ENCODE results near the gene EHMT2. TPM values are rescaled to one million over a fixed set of nuclear protein-coding genes. Genes with fewer than 3 reads are reported as not detected.
"Not testable (repeated sequence)": the region's sequence is repeated elsewhere in the genome, so short reads cannot be mapped to it uniquely, and the experiment has no call there.

EHMT2 gene
- total RNA-seq, 1 donor from 2014 or later: 73.5 TPM

DNA sequence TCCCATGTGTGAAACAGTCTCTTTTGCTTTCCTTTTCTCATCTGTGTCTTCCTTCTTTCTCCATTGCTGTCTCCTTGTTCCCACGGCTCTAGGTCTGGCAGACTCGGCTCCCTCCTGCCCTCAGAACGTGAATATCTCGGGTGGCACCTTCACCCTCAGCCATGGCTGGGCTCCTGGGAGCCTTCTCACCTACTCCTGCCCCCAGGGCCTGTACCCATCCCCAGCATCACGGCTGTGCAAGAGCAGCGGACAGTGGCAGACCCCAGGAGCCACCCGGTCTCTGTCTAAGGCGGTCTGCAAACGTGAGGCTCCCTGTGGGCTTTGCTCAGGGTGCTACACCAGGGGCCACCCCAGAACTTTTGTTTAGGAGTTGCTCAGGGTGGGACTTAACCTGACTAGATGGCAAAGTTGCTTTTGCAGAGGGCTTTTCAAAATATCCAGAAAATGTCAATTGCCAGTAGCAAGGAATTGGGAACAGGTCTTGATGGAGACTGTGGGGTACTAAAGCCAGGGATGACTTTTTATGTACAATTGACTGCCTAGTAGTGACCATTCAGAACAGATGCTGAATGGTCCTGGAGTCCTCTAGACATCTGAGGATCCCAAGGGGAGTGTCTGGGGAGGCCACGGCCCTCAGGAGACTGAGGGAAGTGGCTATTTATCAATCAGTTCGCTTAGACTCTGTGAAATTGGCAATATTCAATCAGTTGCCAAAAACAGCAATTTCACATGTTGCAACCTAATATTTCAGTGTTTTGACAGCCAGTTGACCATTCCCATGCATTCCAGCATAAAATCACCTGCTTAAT, 30.6 kb upstream of the EHMT2 start:
- DNase-seq: no peak
- no peaks in the 10 kb centered on the region for H3K9me3 Mint-ChIP-seq
- H3K27ac Mint-ChIP-seq: no peak overlapping the region

GRCh38 chr6:31927242-31927862, 29.9 kb upstream of the EHMT2 start, which contains the start of gene C2:
TSS of gene C2 (plus strand) at chr6:31927717. CDS start at chr6:31927753, 36 bp downstream.
- H3K4me1 Mint-ChIP-seq: peaks cover 1% of the 10 kb centered on the region
- peaks cover 3% of the 10 kb centered on the region for H3K27me3 Mint-ChIP-seq
- H3K27ac Mint-ChIP-seq: no peak within 1 kb of the TSS
- intact Hi-C loops (cut with micrococcal nuclease): no loop called here
- no peaks in the 10 kb centered on the region for H3K9me3 Mint-ChIP-seq
- no peak for DNase-seq
- no peaks in the 10 kb centered on the region for H3K36me3 Mint-ChIP-seq (ENCODE audit: low read depth)
- no peak within 1 kb of the TSS for H3K4me3 Mint-ChIP-seq

More for the DNA sequence above, 30.6 kb upstream of the EHMT2 start:
- Mint-ChIP-seq H3K36me3 (ENCODE audit: low read depth) (no peaks in the 10 kb centered on the region), H3K4me3 (no peak overlapping the region), H3K4me1 (peaks cover 1% of the 10 kb centered on the region), H3K27me3 (peaks cover 3% of the 10 kb centered on the region)
- intact Hi-C loops (cut with micrococcal nuclease): no loop called here

GRCh38 chr6:31922942-31923341, 25.4 kb upstream of the EHMT2 start:
- no peaks in the 10 kb centered on the region for H3K36me3 Mint-ChIP-seq (ENCODE audit: low read depth)
- H3K27ac Mint-ChIP-seq: no peak overlapping the region
- intact Hi-C loops (cut with micrococcal nuclease): no loop called here
- H3K4me1 Mint-ChIP-seq: peaks cover 1% of the 10 kb centered on the region
- peak; percentile 65 for DNase-seq
- no peaks in the 10 kb centered on the region for H3K9me3 Mint-ChIP-seq
- no peak overlapping the region for H3K4me3 Mint-ChIP-seq
- H3K27me3 Mint-ChIP-seq: peaks cover 2% of the 10 kb centered on the region

GRCh38 chr6:31920811-31921210, 23.3 kb upstream of the EHMT2 start:
- peaks cover 2% of the 10 kb centered on the region for H3K27me3 Mint-ChIP-seq
- H3K36me3 Mint-ChIP-seq (ENCODE audit: low read depth): no peaks in the 10 kb centered on the region
- H3K4me3 Mint-ChIP-seq: no peak overlapping the region
- peaks cover 1% of the 10 kb centered on the region for H3K4me1 Mint-ChIP-seq
- H3K9me3 Mint-ChIP-seq: no peaks in the 10 kb centered on the region
- intact Hi-C loops (cut with micrococcal nuclease): no loop called here
- DNase-seq: no peak
- H3K27ac Mint-ChIP-seq: no peak overlapping the region

DNA sequence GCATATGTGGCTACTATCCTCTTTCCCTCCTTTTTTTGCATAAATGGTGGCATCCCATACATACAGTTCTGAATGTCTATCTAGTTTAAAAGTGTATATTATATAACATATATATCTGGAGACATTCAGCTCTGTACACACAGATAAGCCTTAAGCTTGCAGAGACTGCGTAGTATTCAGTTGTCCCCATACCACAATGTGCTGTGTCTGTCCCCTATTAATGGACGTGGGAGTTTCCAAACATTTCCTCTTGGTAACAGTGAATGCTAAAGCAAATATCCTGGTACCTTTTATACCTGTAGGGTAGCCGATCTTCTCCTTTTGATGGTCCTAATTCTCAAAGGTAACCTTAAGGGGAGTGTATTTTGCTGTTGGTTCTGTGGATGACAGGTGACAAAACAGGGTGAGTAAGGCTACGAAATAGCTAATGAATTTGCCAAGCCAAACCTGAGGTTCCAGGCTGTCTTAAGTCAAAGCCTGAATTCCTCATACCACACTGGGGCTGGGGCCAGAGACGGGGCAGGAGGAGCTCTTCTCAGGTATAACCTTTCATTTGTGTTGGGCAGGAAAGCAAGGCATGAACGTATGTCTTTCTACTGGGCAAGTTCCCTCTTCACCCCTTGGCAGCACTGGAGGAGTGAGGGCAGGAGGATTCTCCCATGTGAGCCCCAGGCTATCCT, 22.3 kb upstream of the EHMT2 start:
- no peak for DNase-seq
- no peak overlapping the region for H3K27ac Mint-ChIP-seq
- no peak overlapping the region for H3K4me3 Mint-ChIP-seq
- H3K4me1 Mint-ChIP-seq: no peaks in the 10 kb centered on the region
- intact Hi-C loops (cut with micrococcal nuclease): no loop called here
- H3K36me3 Mint-ChIP-seq (ENCODE audit: low read depth): no peaks in the 10 kb centered on the region
- peaks cover 3% of the 10 kb centered on the region for H3K27me3 Mint-ChIP-seq
- H3K9me3 Mint-ChIP-seq: no peaks in the 10 kb centered on the region

- no peaks in the 10 kb centered on the region for H3K4me1 Mint-ChIP-seq
- no peaks in the 10 kb centered on the region for H3K36me3 Mint-ChIP-seq (ENCODE audit: low read depth)
- no peak overlapping the region for H3K27ac Mint-ChIP-seq
- H3K9me3 Mint-ChIP-seq: no peaks in the 10 kb centered on the region
- H3K27me3 Mint-ChIP-seq: peaks cover 3% of the 10 kb centered on the region
- no peak for DNase-seq
- no peak overlapping the region for H3K4me3 Mint-ChIP-seq
- intact Hi-C loops (cut with micrococcal nuclease): no loop called here
These were observed 20.7 kb upstream of the EHMT2 start for GRCh38 chr6:31918069-31918720.

DNA sequence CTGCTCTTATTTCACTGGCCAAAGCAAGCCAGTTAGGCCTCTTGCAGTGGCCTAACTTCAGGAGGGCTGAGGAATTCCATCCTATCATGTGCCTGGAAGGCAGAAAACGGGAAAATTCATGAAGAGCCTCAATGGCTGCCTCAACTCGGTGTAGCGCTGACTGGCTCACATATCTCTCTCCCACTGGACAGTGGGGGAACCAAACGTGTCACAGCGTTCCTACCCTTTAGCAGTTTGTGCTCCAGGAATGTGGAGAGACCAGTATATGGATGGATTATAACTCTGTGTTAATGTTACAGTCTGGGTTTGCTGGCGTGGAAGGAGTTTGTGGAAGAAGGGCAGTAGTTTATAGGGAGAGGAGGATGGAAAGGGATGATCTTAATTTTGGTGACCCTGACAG, 18.3 kb upstream of the EHMT2 start:
- H3K27me3 Mint-ChIP-seq: peaks cover 3% of the 10 kb centered on the region
- intact Hi-C loops (cut with micrococcal nuclease): no loop called here
- no peak overlapping the region for H3K27ac Mint-ChIP-seq
- H3K4me1 Mint-ChIP-seq: no peaks in the 10 kb centered on the region
- no peaks in the 10 kb centered on the region for H3K36me3 Mint-ChIP-seq (ENCODE audit: low read depth)
- H3K9me3 Mint-ChIP-seq: no peaks in the 10 kb centered on the region
- no peak for DNase-seq
- no peak overlapping the region for H3K4me3 Mint-ChIP-seq

DNA sequence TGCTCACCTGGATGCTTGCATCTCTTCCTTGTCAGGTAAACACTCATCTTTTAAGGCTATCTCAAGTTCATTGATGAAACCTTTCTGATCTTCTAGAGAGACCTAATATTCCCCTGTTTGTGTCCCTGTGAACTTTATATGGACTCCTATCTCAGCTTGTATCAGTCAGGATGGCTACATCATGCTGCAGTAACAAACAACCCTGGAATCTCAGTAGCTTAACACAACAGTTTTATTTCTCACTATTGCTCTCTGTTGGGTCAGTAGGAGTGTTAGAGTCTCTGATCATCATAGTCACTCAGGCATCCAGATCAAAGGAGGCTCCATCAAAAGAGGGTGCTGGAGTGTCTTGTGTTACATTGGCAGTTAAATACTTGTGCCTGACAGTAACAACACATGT, 17.9 kb upstream of the EHMT2 start:
- no peak overlapping the region for H3K27ac Mint-ChIP-seq
- H3K27me3 Mint-ChIP-seq: peaks cover 3% of the 10 kb centered on the region
- no peaks in the 10 kb centered on the region for H3K36me3 Mint-ChIP-seq (ENCODE audit: low read depth)
- peaks cover under 1% of the 10 kb centered on the region for H3K4me1 Mint-ChIP-seq
- DNase-seq: no peak
- intact Hi-C loops (cut with micrococcal nuclease): no loop called here
- H3K4me3 Mint-ChIP-seq: no peak overlapping the region
- H3K9me3 Mint-ChIP-seq: no peaks in the 10 kb centered on the region

GRCh38 chr6:31911826-31912585, 14.5 kb upstream of the EHMT2 start:
- H3K36me3 Mint-ChIP-seq (ENCODE audit: low read depth): no peaks in the 10 kb centered on the region
- DNase-seq: no peak
- H3K4me3 Mint-ChIP-seq: no peak overlapping the region
- H3K27ac Mint-ChIP-seq: no peak overlapping the region
- H3K9me3 Mint-ChIP-seq: no peaks in the 10 kb centered on the region
- intact Hi-C loops (cut with micrococcal nuclease): no loop called here
- peaks cover 3% of the 10 kb centered on the region for H3K27me3 Mint-ChIP-seq
- peaks cover 8% of the 10 kb centered on the region for H3K4me1 Mint-ChIP-seq

DNA sequence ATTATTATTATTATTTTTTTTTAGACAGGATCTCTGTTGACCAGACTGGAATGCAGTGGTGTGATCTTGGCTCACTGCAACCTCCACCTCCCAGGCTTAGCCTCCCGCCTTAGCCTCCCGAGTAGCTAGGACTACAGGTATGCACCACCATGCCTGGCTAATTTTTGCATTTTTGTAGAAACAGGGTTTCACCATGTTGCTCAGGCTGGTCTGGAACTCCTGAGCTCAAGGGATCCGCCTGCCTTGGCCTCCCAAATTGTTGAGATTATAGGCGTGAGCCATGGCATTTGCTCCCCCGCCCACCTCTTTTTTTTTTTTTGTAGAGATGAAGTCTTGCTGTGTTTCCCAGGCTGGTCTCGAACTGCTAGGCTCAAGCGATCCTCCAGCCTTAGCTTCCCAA, 11.8 kb upstream of the EHMT2 start:
- DNase-seq; H3K27me3 Mint-ChIP-seq; H3K4me3 Mint-ChIP-seq; intact Hi-C loops (cut with micrococcal nuclease); H3K9me3 Mint-ChIP-seq; H3K36me3 Mint-ChIP-seq (ENCODE audit: low read depth); H3K27ac Mint-ChIP-seq: not testable (repeated sequence)
- H3K4me1 Mint-ChIP-seq: peaks cover 11% of the 10 kb centered on the region

DNA sequence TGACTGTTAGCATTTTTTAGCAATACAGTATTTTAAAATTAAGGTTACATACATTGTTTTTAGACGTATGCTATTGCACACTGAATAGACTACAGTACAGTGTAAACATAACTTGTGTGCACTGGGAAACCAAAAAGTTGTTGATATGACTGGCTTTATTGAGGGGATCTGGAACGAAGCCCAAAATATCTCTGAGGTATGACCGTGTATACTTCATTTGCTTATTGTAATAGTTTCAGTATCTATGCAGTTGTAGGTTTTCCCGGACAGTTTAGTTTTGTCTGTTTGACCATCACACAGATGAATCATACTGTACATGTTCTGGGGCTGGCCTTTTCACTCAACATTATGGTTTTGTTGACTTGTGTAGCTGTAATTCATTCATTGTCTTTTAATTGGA, 11.3 kb upstream of the EHMT2 start:
- Mint-ChIP-seq H3K4me1 (peaks cover 11% of the 10 kb centered on the region), H3K27me3 (no peaks in the 10 kb centered on the region), H3K27ac (no peak overlapping the region), H3K36me3 (ENCODE audit: low read depth) (no peaks in the 10 kb centered on the region), H3K9me3 (no peaks in the 10 kb centered on the region), H3K4me3 (no peak overlapping the region)
- intact Hi-C loops (cut with micrococcal nuclease): no loop called here
- DNase-seq: no peak

- DNase-seq; H3K36me3 Mint-ChIP-seq (ENCODE audit: low read depth); H3K27me3 Mint-ChIP-seq; H3K9me3 Mint-ChIP-seq; intact Hi-C loops (cut with micrococcal nuclease); H3K27ac Mint-ChIP-seq; H3K4me3 Mint-ChIP-seq: not testable (repeated sequence)
- H3K4me1 Mint-ChIP-seq: peaks cover 11% of the 10 kb centered on the region
These were observed 10.8 kb upstream of the EHMT2 start for GRCh38 chr6:31908255-31908654.

- H3K4me1 Mint-ChIP-seq: peaks cover 20% of the 10 kb centered on the region
- H3K27me3 Mint-ChIP-seq: peaks cover 6% of the 10 kb centered on the region
- intact Hi-C loops (cut with micrococcal nuclease): no loop called here
- DNase-seq: no peak
- no peaks in the 10 kb centered on the region for H3K36me3 Mint-ChIP-seq (ENCODE audit: low read depth)
- no peak overlapping the region for H3K27ac Mint-ChIP-seq
- H3K9me3 Mint-ChIP-seq: no peaks in the 10 kb centered on the region
- H3K4me3 Mint-ChIP-seq: no peak overlapping the region
These were observed 9.8 kb upstream of the EHMT2 start for GRCh38 chr6:31907158-31907813.

Data from activated CD4-positive, alpha-beta T cell treated with anti-CD3 and anti-CD28 coated beads, Interleukin-2, amount 10 ng/mL, durations not matched to agents 24 days and 14 days (primary cell).